Activated T-helper 2 cell treated with anti-CD3 and anti-CD28 coated beads, Interferon-gamma antibody, Interleukin-2, Interleukin-4, amounts not matched to agents 10 μg/mL and 5 μg/mL and 100 μg/mL, durations not matched to agents 14 hours and 24 hours and 36 hours (primary cell): Measurements from ENCODE around the gene SNX1. TPM values are rescaled to one million over a fixed set of nuclear protein-coding genes. Genes with fewer than 3 reads are reported as not detected.
A peak's percentile ranks its signal among the peaks of the same experiment; 100 is the strongest.

Source experiments
- DNase-seq: peaks from one replicate; pipeline ENCODE4 v3.0.0; 2021; ENCODE audit warnings: low spot score
- H3K27ac Mint-ChIP-seq: one replicate; pipeline ENCODE4 v1.8.0; 2021; ENCODE audit warnings: mixed read lengths
- H3K27me3 Mint-ChIP-seq: one replicate; pipeline ENCODE4 v1.8.0; 2021; ENCODE audit warnings: low read depth, mixed read lengths
- H3K36me3 Mint-ChIP-seq: one replicate; pipeline ENCODE4 v1.8.0; 2021; ENCODE audit warnings: low read depth, mixed read lengths
- H3K4me1 Mint-ChIP-seq: one replicate; pipeline ENCODE4 v1.8.0; 2021; ENCODE audit warnings: low read depth, mixed read lengths
- H3K4me3 Mint-ChIP-seq: one replicate; pipeline ENCODE4 v1.8.0; 2021; ENCODE audit warnings: low read depth, mild to moderate bottlenecking, moderate library complexity, mixed read lengths
- H3K9me3 Mint-ChIP-seq: one replicate; pipeline ENCODE4 v1.8.0; 2021; ENCODE audit warnings: mixed read lengths
- intact Hi-C: fragments of 100-400 bp; cut with micrococcal nuclease; formaldehyde crosslinking; loops from one replicate; pipeline ENCODE4 v1.15.1; 2023
- total RNA-seq: library from RNA; stranded (reverse); gene quantifications from 2 replicates; pipeline ENCODE4 v1.2.3, GENCODE V29; 2022

Gene SNX1
- total RNA-seq, 1 donor from 2014 or later: 116 TPM

- Mint-ChIP-seq H3K4me3 (no peak overlapping the region), H3K36me3 (peaks cover 3% of the 10 kb centered on the region), H3K4me1 (peaks cover 10% of the 10 kb centered on the region), H3K9me3 (no peaks in the 10 kb centered on the region), H3K27me3 (no peaks in the 10 kb centered on the region), H3K27ac (no peak overlapping the region)
- DNase-seq: no peak
- intact Hi-C loops: no loop called here
Measured at GRCh38 chr15:64146520-64146884, 50.7 kb downstream of the SNX1 start.

- no peak overlapping the region for H3K27ac Mint-ChIP-seq
- no peaks in the 10 kb centered on the region for H3K27me3 Mint-ChIP-seq
- H3K4me3 Mint-ChIP-seq: no peak overlapping the region
- intact Hi-C loops: no loop called here
- no peak for DNase-seq
- no peaks in the 10 kb centered on the region for H3K36me3 Mint-ChIP-seq
- no peaks in the 10 kb centered on the region for H3K9me3 Mint-ChIP-seq
- peaks cover 10% of the 10 kb centered on the region for H3K4me1 Mint-ChIP-seq
Measured at GRCh38 chr15:64146885-64147681, 51.3 kb downstream of the SNX1 start.

- H3K36me3 Mint-ChIP-seq: no peaks in the 10 kb centered on the region
- H3K4me1 Mint-ChIP-seq: peaks cover 10% of the 10 kb centered on the region
- H3K9me3 Mint-ChIP-seq: no peaks in the 10 kb centered on the region
- H3K27me3 Mint-ChIP-seq: peaks cover 4% of the 10 kb centered on the region
- no peak overlapping the region for H3K27ac Mint-ChIP-seq
- DNase-seq: no peak
- intact Hi-C loops: no loop called here
- H3K4me3 Mint-ChIP-seq: no peak overlapping the region
Measured at GRCh38 chr15:64148168-64148567, 52.4 kb downstream of the SNX1 start.

GRCh38 chr15:64148581-64148980, 52.8 kb downstream of the SNX1 start:
- H3K27me3 Mint-ChIP-seq: peaks cover 7% of the 10 kb centered on the region
- H3K36me3 Mint-ChIP-seq: peaks cover 3% of the 10 kb centered on the region
- intact Hi-C loops: no loop called here
- H3K4me1 Mint-ChIP-seq: peaks cover 13% of the 10 kb centered on the region
- H3K9me3 Mint-ChIP-seq: no peaks in the 10 kb centered on the region
- H3K4me3 Mint-ChIP-seq: no peak overlapping the region
- no peak overlapping the region for H3K27ac Mint-ChIP-seq
- DNase-seq: no peak

- intact Hi-C loops: no loop called here
- Mint-ChIP-seq H3K9me3 (no peaks in the 10 kb centered on the region), H3K36me3 (peaks cover 5% of the 10 kb centered on the region), H3K27me3 (peaks cover 7% of the 10 kb centered on the region), H3K4me1 (peaks cover 13% of the 10 kb centered on the region), H3K27ac (peak overlapping the region; percentile 58), H3K4me3 (peak overlapping the region; percentile 17)
- DNase-seq: no peak
Measured at GRCh38 chr15:64149424-64149823, 53.6 kb downstream of the SNX1 start.

- peaks cover 13% of the 10 kb centered on the region for H3K4me1 Mint-ChIP-seq
- no peak overlapping the region for H3K27ac Mint-ChIP-seq
- peaks cover 7% of the 10 kb centered on the region for H3K27me3 Mint-ChIP-seq
- no peak for DNase-seq
- H3K9me3 Mint-ChIP-seq: no peaks in the 10 kb centered on the region
- intact Hi-C loops: loop anchor here (10.0 kb wide), 1 partner anchor 255 kb away; no protein-coding TSS in a partner anchor
- peaks cover 8% of the 10 kb centered on the region for H3K36me3 Mint-ChIP-seq
- H3K4me3 Mint-ChIP-seq: peak overlapping the region; percentile 17
Measured at GRCh38 chr15:64149893-64150578, 54.3 kb downstream of the SNX1 start.

GRCh38 chr15:64151727-64152506, 56.1 kb downstream of the SNX1 start, which contains the start of gene SNX22:
Gene SNX22, plus strand, starts transcription at chr15:64151731. Its CDS starts 45 bp downstream, at chr15:64151776.
- H3K36me3 Mint-ChIP-seq: peaks cover 25% of the 10 kb centered on the region
- no peak within 1 kb of the TSS for H3K27ac Mint-ChIP-seq
- no peak for DNase-seq
- peaks cover 15% of the 10 kb centered on the region for H3K4me1 Mint-ChIP-seq
- H3K4me3 Mint-ChIP-seq: peak within 1 kb of the TSS; percentile 79
- peaks cover 7% of the 10 kb centered on the region for H3K27me3 Mint-ChIP-seq
- intact Hi-C loops: loop anchor here (2.0 to 10.0 kb wide), 2 partner anchors 57 to 257 kb away; partner anchors contain the start of gene SNX1
- no peaks in the 10 kb centered on the region for H3K9me3 Mint-ChIP-seq

- no peaks in the 10 kb centered on the region for H3K9me3 Mint-ChIP-seq
- H3K27ac Mint-ChIP-seq: no peak overlapping the region
- peaks cover 7% of the 10 kb centered on the region for H3K27me3 Mint-ChIP-seq
- intact Hi-C loops: loop anchor here (2.0 to 10.0 kb wide), 2 partner anchors 58 to 258 kb away; partner anchors contain the start of gene SNX1
- H3K4me3 Mint-ChIP-seq: peak overlapping the region; percentile 67
- H3K36me3 Mint-ChIP-seq: peaks cover 34% of the 10 kb centered on the region
- no peak for DNase-seq
- peaks cover 17% of the 10 kb centered on the region for H3K4me1 Mint-ChIP-seq
Measured at GRCh38 chr15:64152507-64153387, 57.0 kb downstream of the SNX1 start.

GRCh38 chr15:64153480-64154367, 57.9 kb downstream of the SNX1 start:
- Mint-ChIP-seq H3K9me3 (no peaks in the 10 kb centered on the region), H3K27me3 (peaks cover 7% of the 10 kb centered on the region), H3K4me1 (peaks cover 25% of the 10 kb centered on the region), H3K27ac (no peak overlapping the region), H3K4me3 (peak overlapping the region; percentile 67), H3K36me3 (peaks cover 44% of the 10 kb centered on the region)
- peak; percentile 85 for DNase-seq
- intact Hi-C loops: loop anchor here (2.0 to 10.0 kb wide), 2 partner anchors 59 to 259 kb away; partner anchors contain the start of gene SNX1

- Mint-ChIP-seq H3K36me3 (peaks cover 59% of the 10 kb centered on the region), H3K4me1 (peaks cover 26% of the 10 kb centered on the region), H3K4me3 (no peak overlapping the region)
Measured at GRCh38 chr15:64155802-64156651, 60.2 kb downstream of the SNX1 start.

More at GRCh38 chr15:64155802-64156651, 60.2 kb downstream of the SNX1 start:
- intact Hi-C loops: loop anchor here (10.0 kb wide), 1 partner anchor 261 kb away; no protein-coding TSS in a partner anchor
- H3K27me3 Mint-ChIP-seq: peaks cover 7% of the 10 kb centered on the region
- no peaks in the 10 kb centered on the region for H3K9me3 Mint-ChIP-seq
- H3K27ac Mint-ChIP-seq: peak overlapping the region; percentile 26
- no peak for DNase-seq
